PC-3 (cell line): ENCODE data around the gene DLX5.

Experiments used
- CTCF ChIP-seq: fragments of 300-600 bp; sonication (generic); conservative IDR thresholded peaks from 2 replicates; pipeline ENCODE4 v1.5.1; 2017; ENCODE audit warnings: antibody characterized with exemption, low read depth, mild to moderate bottlenecking, low read length
- EZH2 ChIP-seq: fragments of 300-600 bp; sonication (generic); IDR thresholded peaks from one replicate; pipeline ENCODE4 v1.6.1; 2017; ENCODE audit warnings: antibody characterized with exemption, mild to moderate bottlenecking, low read length; ENCODE audit not compliant: unreplicated experiment
- EZH2phosphoT487 ChIP-seq: fragments of 300-600 bp; sonication (generic); IDR thresholded peaks from 2 replicates; pipeline ENCODE4 v1.6.1; 2018; ENCODE audit warnings: mild to moderate bottlenecking, antibody characterized with exemption, low read length, borderline replicate concordance

GRCh38 chr7:97015756-97016380 lies 8.8 kb downstream of the DLX5 start:
- TF ChIP-seq CTCF (no peak), EZH2phosphoT487 (no peak), EZH2 (no peak)
